Neural progenitor cell (in vitro differentiated cells): Measurements from ENCODE around the gene TBL1X. TPM values are rescaled to one million over a fixed set of nuclear protein-coding genes. Genes with fewer than 3 reads are reported as not detected.

Experiments
- DNase-seq: peaks from one replicate; pipeline ENCODE4 v3.0.0-alpha.2; 2016; ENCODE audit warnings: low spot score
- H2AFZ ChIP-seq: fragments of 200-600 bp; sonication (generic); replicated peaks from 2 replicates; pipeline ENCODE4 v1.6.1; 2016; ENCODE audit warnings: antibody characterized with exemption
- H3F3A ChIP-seq: fragments of 200-600 bp; sonication (generic); 2 replicates; pipeline ENCODE4 v1.6.1; 2016; ENCODE audit warnings: antibody characterized with exemption, low read depth
- H3K27ac ChIP-seq: fragments of 200-600 bp; sonication (generic); 2 replicates; pipeline ENCODE4 v1.5.1; 2016; ENCODE audit warnings: mild to moderate bottlenecking
- H3K27me3 ChIP-seq: fragments of 200-600 bp; sonication (generic); 2 replicates; pipeline ENCODE4 v1.6.1; 2016; ENCODE audit warnings: mild to moderate bottlenecking, moderate library complexity
- H3K36me3 ChIP-seq: fragments of 200-600 bp; sonication (generic); 2 replicates; pipeline ENCODE4 v1.5.1; 2016
- H3K4me1 ChIP-seq: fragments of 200-600 bp; sonication (generic); 2 replicates; pipeline ENCODE4 v1.6.1; 2016; ENCODE audit warnings: mixed run types
- H3K4me2 ChIP-seq: fragments of 200-600 bp; sonication (generic); 2 replicates; pipeline ENCODE4 v1.6.1; 2016
- H3K4me3 ChIP-seq: fragments of 200-600 bp; sonication (generic); 2 replicates; pipeline ENCODE4 v1.5.1; 2016
- H3K79me2 ChIP-seq: fragments of 200-600 bp; sonication (generic); 2 replicates; pipeline ENCODE4 v1.6.1; 2016; ENCODE audit warnings: low read depth
- H3K9ac ChIP-seq: fragments of 200-600 bp; sonication (generic); 2 replicates; pipeline ENCODE4 v1.6.1; 2016
- H3K9me3 ChIP-seq: fragments of 200-600 bp; sonication (generic); 2 replicates; pipeline ENCODE4 v1.5.1; 2016; ENCODE audit warnings: low read depth
- H4K20me1 ChIP-seq: fragments of 200-600 bp; sonication (generic); 2 replicates; pipeline ENCODE4 v1.6.1; 2016; ENCODE audit warnings: low read depth
- H3K27ac Mint-ChIP-seq: 3 replicates; pipeline ENCODE4 v1.8.0; 2021; ENCODE audit warnings: mixed read lengths
- H3K27me3 Mint-ChIP-seq: 2 replicates; pipeline ENCODE4 v1.8.0; 2022; ENCODE audit warnings: low read depth, mild to moderate bottlenecking, inconsistent platforms, moderate library complexity, mixed read lengths; ENCODE audit not compliant: insufficient read depth
- H3K36me3 Mint-ChIP-seq: 3 replicates; pipeline ENCODE4 v1.8.0; 2021; ENCODE audit warnings: mixed read lengths
- H3K4me1 Mint-ChIP-seq: 3 replicates; pipeline ENCODE4 v1.8.0; 2021; ENCODE audit warnings: mixed read lengths
- H3K4me3 Mint-ChIP-seq: 3 replicates; pipeline ENCODE4 v1.8.0; 2021; ENCODE audit warnings: mild to moderate bottlenecking, moderate library complexity, mixed read lengths
- H3K9me3 Mint-ChIP-seq: 3 replicates; pipeline ENCODE4 v1.8.0; 2020; ENCODE audit warnings: mixed read lengths
- CTCF ChIP-seq: fragments of 200-600 bp; sonication (generic); IDR thresholded peaks from 2 replicates; pipeline ENCODE4 v1.5.1; 2017; ENCODE audit warnings: antibody characterized with exemption, mild to moderate bottlenecking
- EZH2 ChIP-seq: fragments of 200-600 bp; sonication (generic); IDR thresholded peaks from 2 replicates; pipeline ENCODE4 v1.6.1; 2017; ENCODE audit warnings: antibody characterized with exemption, mild to moderate bottlenecking, moderate library complexity
- EZH2phosphoT487 ChIP-seq: fragments of 200-600 bp; sonication (generic); IDR thresholded peaks from 2 replicates; pipeline ENCODE4 v1.6.1; 2017; ENCODE audit warnings: antibody characterized with exemption
- total RNA-seq: library from RNA; depleted of rRNA; stranded (reverse); fragments of >200 nt; gene quantifications from 2 replicates; pipeline ENCODE4 v1.2.3, GENCODE V29; 2015; ENCODE audit warnings: low replicate concordance

The TBL1X gene
- total RNA-seq, 1 donor from 2014 or later = 35.7 TPM

GRCh38 chrX:9576059-9576458 lies 111.2 kb downstream of the TBL1X start:
- Mint-ChIP-seq H3K36me3 (peaks cover 21% of the 10 kb centered on the region), H3K4me1 (peaks cover 18% of the 10 kb centered on the region), H3K27ac (no peak overlapping the region), H3K4me3 (no peak overlapping the region), H3K27me3 (peaks cover 6% of the 10 kb centered on the region), H3K9me3 (peaks cover 11% of the 10 kb centered on the region)
- Histone ChIP-seq H3F3A (no peaks in the 10 kb centered on the region), H3K9me3 (no peaks in the 10 kb centered on the region), H3K4me1 (peaks cover 20% of the 10 kb centered on the region), H3K4me2 (no peak overlapping the region), H3K79me2 (peaks cover 31% of the 10 kb centered on the region), H3K4me3 (no peak overlapping the region), H3K9ac (no peak overlapping the region), H3K27me3 (no peaks in the 10 kb centered on the region), H4K20me1 (peaks cover 26% of the 10 kb centered on the region), H3K27ac (no peak overlapping the region), H2AFZ (no peak overlapping the region), H3K36me3 (no peaks in the 10 kb centered on the region)
- no peak for DNase-seq
- TF ChIP-seq EZH2 (no peak), EZH2phosphoT487 (no peak), CTCF (no peak)

- no peaks in the 10 kb centered on the region for H3F3A ChIP-seq
- no peak overlapping the region for H3K4me3 ChIP-seq
- H3K36me3 ChIP-seq = no peaks in the 10 kb centered on the region
- H3K27ac Mint-ChIP-seq = no peak overlapping the region
- peaks cover 6% of the 10 kb centered on the region for H3K27me3 Mint-ChIP-seq
- no peak overlapping the region for H3K9ac ChIP-seq
- peaks cover 13% of the 10 kb centered on the region for H3K4me1 ChIP-seq
- peaks cover 33% of the 10 kb centered on the region for H3K79me2 ChIP-seq
- no peak for DNase-seq
- no peak overlapping the region for H3K27ac ChIP-seq
- H3K4me1 Mint-ChIP-seq = peaks cover 12% of the 10 kb centered on the region
- H4K20me1 ChIP-seq = peaks cover 36% of the 10 kb centered on the region
- TF ChIP-seq EZH2phosphoT487 (no peak), CTCF (no peak), EZH2 (no peak)
- H3K9me3 ChIP-seq = no peaks in the 10 kb centered on the region
- no peaks in the 10 kb centered on the region for H3K27me3 ChIP-seq
- peaks cover 7% of the 10 kb centered on the region for H3K9me3 Mint-ChIP-seq
- no peak overlapping the region for H3K4me3 Mint-ChIP-seq
- no peak overlapping the region for H2AFZ ChIP-seq
- peaks cover 18% of the 10 kb centered on the region for H3K36me3 Mint-ChIP-seq
- no peak overlapping the region for H3K4me2 ChIP-seq
Measured at GRCh38 chrX:9577555-9577954, 112.7 kb downstream of the TBL1X start.

- Mint-ChIP-seq H3K4me3 (no peak overlapping the region), H3K9me3 (peaks cover 7% of the 10 kb centered on the region), H3K27ac (no peak overlapping the region), H3K36me3 (peaks cover 18% of the 10 kb centered on the region), H3K4me1 (peaks cover 14% of the 10 kb centered on the region), H3K27me3 (peaks cover 6% of the 10 kb centered on the region)
- DNase-seq = no peak
- H3K79me2 ChIP-seq = peaks cover 35% of the 10 kb centered on the region
- H4K20me1 ChIP-seq = peaks cover 40% of the 10 kb centered on the region
- H3K4me2 ChIP-seq = no peak overlapping the region
- H2AFZ ChIP-seq = no peak overlapping the region
- H3F3A ChIP-seq = no peaks in the 10 kb centered on the region
- no peak for TF ChIP-seq EZH2phosphoT487
- H3K9me3 ChIP-seq = no peaks in the 10 kb centered on the region
- no peak overlapping the region for H3K4me3 ChIP-seq
- no peak overlapping the region for H3K27ac ChIP-seq
- H3K36me3 ChIP-seq = no peaks in the 10 kb centered on the region
- H3K9ac ChIP-seq = no peak overlapping the region
- no peaks in the 10 kb centered on the region for H3K27me3 ChIP-seq
- peaks cover 12% of the 10 kb centered on the region for H3K4me1 ChIP-seq
Measured at GRCh38 chrX:9578083-9578779, 113.4 kb downstream of the TBL1X start.

DNA sequence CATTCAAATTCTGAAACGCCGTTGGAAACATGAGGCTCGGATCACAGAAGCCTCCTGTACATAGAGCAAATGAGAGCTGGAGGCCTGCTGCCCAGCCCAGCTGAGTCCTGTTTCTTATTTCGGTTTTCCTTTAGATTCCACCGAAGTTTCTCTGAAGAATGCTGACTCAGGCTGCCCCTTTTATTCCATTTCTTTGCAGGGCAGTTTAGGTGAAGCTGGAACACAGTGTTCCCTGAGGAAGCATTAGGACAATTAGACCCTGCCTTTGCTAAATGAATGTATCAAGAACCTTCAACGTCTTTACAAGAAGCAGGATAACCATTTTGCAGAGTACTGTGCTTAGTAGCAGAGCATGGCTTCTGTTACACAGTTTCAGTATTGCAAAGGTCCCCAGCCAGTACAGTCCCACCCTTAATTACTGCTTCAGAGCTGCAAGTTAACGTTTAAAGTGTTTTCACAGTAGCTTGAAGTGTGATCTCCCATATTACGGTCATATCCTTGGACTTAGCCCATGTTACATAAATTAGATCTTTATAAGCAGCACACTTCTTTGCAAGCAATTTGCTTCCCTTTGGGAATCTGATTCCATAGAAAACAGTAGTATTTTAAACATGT lies 117.0 kb downstream of the TBL1X start:
- H3K27ac ChIP-seq = no peak overlapping the region
- DNase-seq = no peak
- Mint-ChIP-seq H3K36me3 (peaks cover 11% of the 10 kb centered on the region), H3K27me3 (peaks cover 6% of the 10 kb centered on the region), H3K4me3 (no peak overlapping the region), H3K27ac (no peak overlapping the region), H3K4me1 (peaks cover 13% of the 10 kb centered on the region), H3K9me3 (peaks cover 5% of the 10 kb centered on the region)
- H3K79me2 ChIP-seq = peaks cover 49% of the 10 kb centered on the region
- no peak overlapping the region for H2AFZ ChIP-seq
- no peaks in the 10 kb centered on the region for H3K27me3 ChIP-seq
- peaks cover 67% of the 10 kb centered on the region for H4K20me1 ChIP-seq
- H3K9ac ChIP-seq = no peak overlapping the region
- no peak for TF ChIP-seq EZH2
- TF ChIP-seq EZH2phosphoT487 = no peak
- TF ChIP-seq CTCF = no peak
- H3K4me2 ChIP-seq = no peak overlapping the region
- no peaks in the 10 kb centered on the region for H3F3A ChIP-seq
- no peak overlapping the region for H3K4me3 ChIP-seq
- no peaks in the 10 kb centered on the region for H3K36me3 ChIP-seq
- H3K9me3 ChIP-seq = no peaks in the 10 kb centered on the region
- peaks cover 8% of the 10 kb centered on the region for H3K4me1 ChIP-seq
